ENCODE data around the gene LRP6. TPM values are rescaled to one million over a fixed set of nuclear protein-coding genes. Genes with fewer than 3 reads are reported as not detected.

LRP6 gene
- total and polyA plus RNA-seq, 2 donors (not counting 1 experiment from before 2014, with no cell fraction given), result 21.0 to 39.3 TPM

- Histone ChIP-seq H3K9me3 (ENCODE audit: control insufficient read depth, insufficient read depth, low read depth, low read length) (no peaks in the 10 kb centered on the region), H3K27me3 (ENCODE audit: control insufficient read depth, insufficient read depth, low read length) (no peaks in the 10 kb centered on the region), H3K9ac (ENCODE audit: insufficient read depth, low read length) (no peak overlapping the region), H3K4me2 (ENCODE audit: extremely low read depth, insufficient read depth, low read length) (peak overlapping the region; percentile 4), H2AFZ (ENCODE audit: low read length) (no peak overlapping the region), H3K4me3 (replicated peaks in 1 of 4; ENCODE audit: control extremely low read depth in 1 of 4, insufficient read depth in 1 of 4, low read depth in 3 of 4, low read length in 4 of 4) (no peak overlapping the region), H4K20me1 (ENCODE audit: control insufficient read depth, extremely low read depth, insufficient read depth, low read length) (no peaks in the 10 kb centered on the region), H3K4me1 (ENCODE audit: control insufficient read depth, extremely low read depth, insufficient read depth, low read length) (no peaks in the 10 kb centered on the region), H3K27ac (ENCODE audit: insufficient read depth, low read length) (no peak overlapping the region), H3K36me3 (ENCODE audit: control insufficient read depth, insufficient read depth, low read length) (no peaks in the 10 kb centered on the region), H3K79me2 (ENCODE audit: control insufficient read depth, insufficient read depth, low read length) (peaks cover 50% of the 10 kb centered on the region)
- TF ChIP-seq EZH2 (IDR thresholded peaks at IDR 0.05; ENCODE audit: low read length, missing control alignments) (no peak), CTCF (conservative IDR thresholded peaks at IDR 0.05 in 1 of 2, IDR thresholded peaks at IDR 0.05 in 1 of 2; ENCODE audit: low read depth in 1 of 2, low read length in 2 of 2) (no peak)
- no peak for DNase-seq (ENCODE audit: low read depth in 2 of 2)
Measured at GRCh38 chr12:12254553-12254952, 12.3 kb downstream of the LRP6 start.

DNA sequence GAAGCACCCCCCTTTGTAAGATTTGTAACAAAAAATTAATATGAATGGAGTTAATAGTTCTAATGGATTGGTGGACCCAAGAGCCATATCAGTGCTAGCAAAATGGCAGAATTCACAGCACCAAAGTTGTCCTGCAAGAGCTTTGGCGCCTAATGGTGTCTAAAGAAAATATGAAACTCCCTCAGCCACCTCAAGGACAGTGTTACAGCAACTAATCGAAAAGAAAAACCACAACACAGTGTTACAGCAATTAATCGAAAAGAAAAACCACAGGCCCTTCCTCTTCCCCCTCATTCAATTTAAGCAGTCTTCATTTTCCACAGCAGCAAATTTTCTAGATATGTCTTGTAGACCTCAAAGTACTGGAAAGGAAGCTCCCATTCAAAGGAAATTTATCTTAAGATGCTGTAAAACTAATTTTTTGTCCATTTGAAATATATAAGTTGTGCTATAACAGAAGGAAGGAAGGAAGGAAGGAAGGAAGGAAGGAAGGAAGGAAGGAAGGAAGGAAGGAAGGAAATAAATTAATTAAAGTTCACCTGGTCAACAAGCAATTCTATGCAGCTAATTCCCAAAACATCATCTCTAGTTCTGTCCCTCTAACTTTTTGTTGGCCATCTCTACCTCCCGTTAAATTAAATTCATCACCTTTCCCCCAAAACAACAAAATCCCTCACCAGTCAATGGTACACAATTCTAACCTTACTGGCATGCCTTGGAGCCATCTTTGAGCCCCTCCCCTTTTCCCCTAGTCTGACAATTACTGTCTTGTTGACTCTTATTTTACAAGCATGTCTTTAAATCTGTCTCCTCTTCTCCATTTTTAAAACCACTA lies 17.4 kb downstream of the LRP6 start:
- Histone ChIP-seq H3K79me2 (ENCODE audit: control insufficient read depth, insufficient read depth, low read length) (peaks cover 39% of the 10 kb centered on the region), H3K9me3 (ENCODE audit: control insufficient read depth, insufficient read depth, low read depth, low read length) (no peaks in the 10 kb centered on the region), H3K27ac (ENCODE audit: insufficient read depth, low read length) (no peak overlapping the region), H3K4me1 (ENCODE audit: control insufficient read depth, extremely low read depth, insufficient read depth, low read length) (no peaks in the 10 kb centered on the region), H3K27me3 (ENCODE audit: control insufficient read depth, insufficient read depth, low read length) (no peaks in the 10 kb centered on the region), H3K9ac (ENCODE audit: insufficient read depth, low read length) (no peak overlapping the region), H3K4me3 (replicated peaks in 1 of 4; ENCODE audit: control extremely low read depth in 1 of 4, insufficient read depth in 1 of 4, low read depth in 3 of 4, low read length in 4 of 4) (no peak overlapping the region), H3K4me2 (ENCODE audit: extremely low read depth, insufficient read depth, low read length) (no peak overlapping the region), H2AFZ (ENCODE audit: low read length) (no peak overlapping the region), H3K36me3 (ENCODE audit: control insufficient read depth, insufficient read depth, low read length) (no peaks in the 10 kb centered on the region), H4K20me1 (ENCODE audit: control insufficient read depth, extremely low read depth, insufficient read depth, low read length) (no peaks in the 10 kb centered on the region)
- TF ChIP-seq CTCF (conservative IDR thresholded peaks at IDR 0.05 in 1 of 2, IDR thresholded peaks at IDR 0.05 in 1 of 2; ENCODE audit: low read depth in 1 of 2, low read length in 2 of 2), result no peak
- TF ChIP-seq EZH2 (IDR thresholded peaks at IDR 0.05; ENCODE audit: low read length, missing control alignments), result no peak
- no peak for DNase-seq (ENCODE audit: low read depth in 2 of 2)

DNA sequence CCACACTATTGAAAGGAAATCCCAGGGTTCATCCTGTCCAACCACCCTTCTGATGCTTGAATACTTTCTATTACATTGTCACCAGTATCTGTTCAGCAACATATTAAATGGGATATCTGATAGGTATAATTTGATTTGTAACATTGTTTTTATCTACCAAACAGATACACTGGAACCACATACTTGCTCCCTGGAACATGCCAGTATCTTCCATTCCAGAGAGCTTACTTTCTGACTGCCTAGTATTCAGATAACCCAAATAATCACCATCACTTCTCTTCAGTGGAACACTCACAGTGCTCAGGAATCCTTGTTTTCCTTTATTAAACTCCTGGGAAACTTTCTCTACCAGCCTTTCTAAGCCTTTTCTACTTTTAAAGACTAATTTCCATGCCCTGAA lies 19.3 kb downstream of the LRP6 start:
- Histone ChIP-seq H4K20me1 (ENCODE audit: control insufficient read depth, extremely low read depth, insufficient read depth, low read length) (no peaks in the 10 kb centered on the region), H3K9me3 (ENCODE audit: control insufficient read depth, insufficient read depth, low read depth, low read length) (no peaks in the 10 kb centered on the region), H2AFZ (ENCODE audit: low read length) (no peak overlapping the region), H3K4me1 (ENCODE audit: control insufficient read depth, extremely low read depth, insufficient read depth, low read length) (no peaks in the 10 kb centered on the region), H3K9ac (ENCODE audit: insufficient read depth, low read length) (no peak overlapping the region), H3K79me2 (ENCODE audit: control insufficient read depth, insufficient read depth, low read length) (peaks cover 37% of the 10 kb centered on the region), H3K4me2 (ENCODE audit: extremely low read depth, insufficient read depth, low read length) (no peak overlapping the region), H3K4me3 (replicated peaks in 1 of 4; ENCODE audit: control extremely low read depth in 1 of 4, insufficient read depth in 1 of 4, low read depth in 3 of 4, low read length in 4 of 4) (no peak overlapping the region), H3K27ac (ENCODE audit: insufficient read depth, low read length) (no peak overlapping the region), H3K27me3 (ENCODE audit: control insufficient read depth, insufficient read depth, low read length) (no peaks in the 10 kb centered on the region), H3K36me3 (ENCODE audit: control insufficient read depth, insufficient read depth, low read length) (no peaks in the 10 kb centered on the region)
- peak in 1 of 2 donors; percentile 27 for DNase-seq (ENCODE audit: low read depth in 2 of 2)
- TF ChIP-seq CTCF (conservative IDR thresholded peaks at IDR 0.05 in 1 of 2, IDR thresholded peaks at IDR 0.05 in 1 of 2; ENCODE audit: low read depth in 1 of 2, low read length in 2 of 2), result no peak
- no peak for TF ChIP-seq EZH2 (IDR thresholded peaks at IDR 0.05; ENCODE audit: low read length, missing control alignments)
